Measurements from ENCODE around the gene FAM53B.

FAM53B gene

GRCh38 chr10:124609698-124610097 is 134.5 kb downstream of the FAM53B start:
- no peak for DNase-seq (ENCODE audit: low read depth)
- no peak overlapping the region for H3K4me3 ChIP-seq (ENCODE audit: control insufficient read depth, low read depth, low read length)
- no peak for TF ChIP-seq CTCF (conservative IDR thresholded peaks at IDR 0.05; ENCODE audit: control insufficient read depth, insufficient read depth, low read depth, low read length)

- no peak overlapping the region for H3K4me3 ChIP-seq (ENCODE audit: control insufficient read depth, low read depth, low read length)
- no peak for DNase-seq (ENCODE audit: low read depth)
- no peak for TF ChIP-seq CTCF (conservative IDR thresholded peaks at IDR 0.05; ENCODE audit: control insufficient read depth, insufficient read depth, low read depth, low read length)
Measured at GRCh38 chr10:124608093-124608721, 136.0 kb downstream of the FAM53B start.

- no peak for DNase-seq (ENCODE audit: low read depth)
- TF ChIP-seq CTCF (conservative IDR thresholded peaks at IDR 0.05; ENCODE audit: control insufficient read depth, insufficient read depth, low read depth, low read length) = no peak
- H3K4me3 ChIP-seq (ENCODE audit: control insufficient read depth, low read depth, low read length) = no peak overlapping the region
Measured at GRCh38 chr10:124607693-124608092, 136.5 kb downstream of the FAM53B start.

DNA sequence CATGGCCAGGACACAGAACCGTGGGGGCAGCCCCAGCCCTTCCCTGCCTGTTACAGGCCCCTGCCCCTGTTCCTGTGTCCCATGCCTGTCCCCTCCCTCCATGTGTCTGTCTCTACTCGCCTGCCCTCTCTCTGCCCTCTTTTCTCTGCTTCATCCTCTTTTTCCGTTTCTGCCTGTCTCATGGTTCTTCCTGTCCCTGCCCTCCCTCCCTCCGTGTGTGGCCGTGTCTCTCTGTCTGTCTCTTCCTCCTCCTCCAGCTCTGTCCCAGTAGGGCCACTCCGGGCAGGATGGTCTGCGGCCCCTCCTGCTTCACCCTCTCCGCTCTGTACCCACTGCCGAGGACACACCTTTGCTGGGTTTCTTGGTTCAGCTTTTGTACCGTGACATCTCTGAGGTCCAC is 137.4 kb downstream of the FAM53B start:
- no peak for DNase-seq (ENCODE audit: low read depth)

GRCh38 chr10:124605856-124606812 is 138.0 kb downstream of the FAM53B start:
- DNase-seq (ENCODE audit: low read depth) = no peak
- no peak for TF ChIP-seq CTCF (conservative IDR thresholded peaks at IDR 0.05; ENCODE audit: control insufficient read depth, insufficient read depth, low read depth, low read length)
- H3K4me3 ChIP-seq (ENCODE audit: control insufficient read depth, low read depth, low read length) = no peak overlapping the region

More for the DNA sequence above, 137.4 kb downstream of the FAM53B start:
- TF ChIP-seq CTCF (conservative IDR thresholded peaks at IDR 0.05; ENCODE audit: control insufficient read depth, insufficient read depth, low read depth, low read length) = no peak
- H3K4me3 ChIP-seq (ENCODE audit: control insufficient read depth, low read depth, low read length) = no peak overlapping the region

- DNase-seq (ENCODE audit: low read depth) = no peak
- TF ChIP-seq CTCF (conservative IDR thresholded peaks at IDR 0.05; ENCODE audit: control insufficient read depth, insufficient read depth, low read depth, low read length) = no peak
- H3K4me3 ChIP-seq (ENCODE audit: control insufficient read depth, low read depth, low read length) = no peak overlapping the region
Measured at GRCh38 chr10:124605481-124605855, 138.7 kb downstream of the FAM53B start.
